DMS153 treated with DMSO at 0.1 percent for 48 hours (cell line): Measurements from ENCODE around the gene STPG4.

Experiments used
- DNase-seq: peaks from one replicate; lab custom pipeline; 2025; ENCODE audit not compliant: unreplicated experiment; lab: John Stamatoyannopoulos, UW

The STPG4 gene

DNA sequence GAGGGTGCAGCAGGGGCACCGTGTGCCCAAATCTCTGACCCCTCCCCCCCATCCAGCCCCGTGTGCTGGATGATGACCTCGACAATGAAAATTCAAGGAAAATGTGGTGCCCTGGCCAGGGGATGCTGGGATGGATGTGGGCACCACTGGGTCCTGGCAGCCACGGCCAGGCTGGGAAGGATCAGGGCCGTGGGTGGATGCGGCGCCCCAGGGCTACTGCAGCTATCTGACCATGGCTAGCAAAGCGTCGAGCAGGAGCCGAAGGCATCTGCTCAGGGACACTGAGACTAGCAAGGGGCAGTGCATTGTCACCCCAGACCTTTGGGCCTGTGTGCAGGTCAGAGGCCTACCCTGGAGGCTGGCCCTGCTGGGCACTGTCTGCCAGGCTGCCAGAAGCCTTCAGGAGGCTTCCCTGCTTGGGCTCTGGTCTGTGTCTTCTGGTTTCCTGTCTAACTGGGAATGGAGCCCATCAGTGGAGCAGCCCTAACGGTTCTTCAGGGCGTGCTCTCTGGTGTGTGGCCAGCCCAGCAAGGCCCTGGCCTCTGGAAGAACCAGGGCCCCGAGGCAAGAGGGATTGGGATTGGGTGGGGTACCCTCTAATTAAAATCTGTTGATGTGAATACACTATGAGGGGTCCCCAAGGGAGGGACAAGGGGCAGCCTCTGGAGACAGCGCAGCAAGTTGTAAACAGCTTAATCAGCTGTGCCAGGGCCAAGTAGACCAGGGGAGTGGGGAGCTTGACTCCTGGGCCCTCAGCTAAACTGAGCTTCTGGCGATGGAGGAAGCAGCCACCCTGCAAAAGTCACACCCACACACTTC is 98.0 kb downstream of the STPG4 start:
- DNase-seq, result no peak

DNA sequence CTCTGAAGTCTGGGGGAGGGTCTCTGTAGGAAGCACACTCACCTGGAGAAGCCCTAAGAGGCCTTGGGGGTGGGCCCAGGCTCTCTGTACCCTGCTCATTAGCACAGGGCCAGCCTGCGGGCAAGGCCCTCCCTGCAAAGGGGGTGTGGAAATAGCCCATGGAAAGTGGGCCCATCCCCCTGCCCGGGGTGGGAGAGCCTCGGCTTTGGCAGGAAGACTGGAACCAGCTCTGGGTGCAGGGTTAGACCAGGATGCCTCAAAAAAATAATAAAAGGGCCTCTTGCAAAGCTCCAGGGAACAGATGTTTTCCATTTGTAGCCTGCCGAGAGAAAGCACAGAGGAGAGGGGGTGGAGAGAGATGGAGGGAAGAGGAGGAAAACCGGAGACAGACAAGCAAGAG is 98.7 kb downstream of the STPG4 start:
- no peak for DNase-seq

DNA sequence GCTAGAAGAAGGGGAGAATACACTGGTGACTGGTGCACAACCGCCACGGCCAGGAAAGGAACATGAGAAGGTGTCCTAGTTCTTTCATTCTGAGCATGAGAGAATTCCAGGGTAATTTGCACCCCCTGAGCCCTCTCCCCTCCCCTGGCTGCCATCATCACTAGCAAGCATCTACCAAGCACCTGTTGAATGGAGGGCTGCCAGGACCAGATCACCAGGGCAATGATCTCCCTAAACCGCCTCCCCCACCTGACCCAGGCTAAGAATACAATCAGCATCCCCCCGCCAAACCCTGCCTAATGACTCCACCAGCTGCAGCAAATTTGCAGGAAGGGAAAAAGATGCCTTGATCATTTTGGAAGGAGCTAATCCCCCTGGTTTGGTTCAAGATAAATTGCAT is 100.2 kb downstream of the STPG4 start:
- DNase-seq, result no peak

DNA sequence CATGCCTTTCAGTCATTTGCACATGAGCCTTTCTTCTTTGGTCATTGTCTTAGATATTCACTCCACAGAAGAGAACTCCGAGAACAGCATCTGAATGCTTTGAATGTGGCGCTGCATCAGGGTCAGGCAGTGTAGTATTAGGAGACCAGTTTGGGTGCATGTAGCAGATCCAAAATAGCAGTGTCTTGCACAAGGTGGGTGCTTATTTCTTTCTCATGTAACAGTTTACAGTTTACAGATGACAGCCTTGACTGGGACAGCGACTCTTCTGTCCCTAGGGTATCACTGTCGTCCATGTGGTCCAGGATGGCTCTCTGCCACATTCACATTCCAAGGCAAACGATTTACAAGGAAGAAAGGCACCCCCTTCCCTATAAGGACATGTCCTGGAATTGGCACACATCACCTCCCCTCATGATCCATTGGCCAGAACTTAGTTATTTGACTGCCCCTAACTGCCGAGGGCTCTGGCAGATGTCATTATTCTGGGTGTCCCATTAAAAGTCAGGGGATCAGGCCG is 101.0 kb downstream of the STPG4 start:
- DNase-seq, result no peak

- no peak for DNase-seq
Measured at GRCh38 chr2:47052847-47053246, 102.3 kb downstream of the STPG4 start.

DNA sequence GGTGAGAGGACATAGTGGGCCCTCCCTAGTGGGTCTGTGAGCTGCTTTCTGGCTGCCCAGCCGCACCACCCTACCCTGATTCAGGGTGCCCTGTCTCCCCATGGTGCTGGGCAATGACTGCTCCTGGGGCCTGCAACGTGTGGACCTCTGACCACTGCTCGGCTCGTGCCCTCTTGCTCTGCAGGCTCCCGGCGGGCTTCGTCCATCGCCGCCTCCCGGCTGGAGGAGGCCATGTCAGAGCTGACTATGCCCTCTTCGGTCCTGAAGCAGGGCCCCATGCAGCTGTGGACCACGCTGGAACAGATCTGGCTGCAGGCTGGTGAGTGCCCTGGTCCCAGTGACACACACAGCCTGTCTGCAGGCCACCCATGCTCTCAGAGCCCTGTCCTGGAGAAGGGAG is 103.5 kb downstream of the STPG4 start:
- no peak for DNase-seq

DNA sequence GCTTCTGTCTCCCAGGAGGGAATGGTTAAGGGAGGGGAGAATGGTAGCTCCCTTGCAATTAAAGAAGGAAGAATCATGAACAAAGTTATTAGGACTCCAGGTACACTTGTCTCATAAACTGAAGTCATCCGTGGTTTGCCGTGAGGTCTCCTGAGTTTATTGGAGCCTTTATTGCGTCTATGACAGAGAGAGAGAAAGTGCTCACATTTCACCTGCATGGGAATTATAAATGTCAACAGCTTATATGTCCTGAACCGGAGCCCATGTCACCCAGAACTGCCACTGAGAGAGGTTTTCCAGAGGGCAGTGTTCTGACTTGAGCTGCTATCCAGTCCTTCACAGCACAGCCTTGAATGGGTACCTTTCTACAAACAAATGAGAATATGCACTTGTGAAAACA is 104.3 kb downstream of the STPG4 start:
- no peak for DNase-seq

- no peak for DNase-seq
Measured at GRCh38 chr2:47050021-47050760, 104.9 kb downstream of the STPG4 start.

DNA sequence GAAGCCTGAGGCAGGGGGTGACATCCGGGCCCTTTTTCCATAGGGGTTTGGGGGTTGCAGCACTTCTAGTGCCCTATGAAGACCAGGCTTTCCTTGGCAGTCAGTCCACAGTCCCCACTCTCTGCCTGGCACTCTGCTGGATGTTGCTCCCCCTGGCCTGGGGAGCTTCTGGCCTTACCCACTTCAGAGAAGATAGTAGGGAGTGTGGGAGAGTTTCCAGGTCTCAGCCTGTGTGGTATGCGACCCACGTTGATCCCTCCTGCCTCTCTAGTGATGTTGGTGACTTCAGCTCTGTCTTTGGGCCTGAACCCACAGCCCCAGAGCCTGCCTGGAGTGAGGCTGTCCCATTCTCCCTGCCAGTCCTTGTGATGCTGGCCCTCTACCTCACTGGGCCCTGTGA is 105.6 kb downstream of the STPG4 start:
- DNase-seq, result no peak

GRCh38 chr2:47048801-47049480 is 106.2 kb downstream of the STPG4 start:
- DNase-seq, result no peak

DNA sequence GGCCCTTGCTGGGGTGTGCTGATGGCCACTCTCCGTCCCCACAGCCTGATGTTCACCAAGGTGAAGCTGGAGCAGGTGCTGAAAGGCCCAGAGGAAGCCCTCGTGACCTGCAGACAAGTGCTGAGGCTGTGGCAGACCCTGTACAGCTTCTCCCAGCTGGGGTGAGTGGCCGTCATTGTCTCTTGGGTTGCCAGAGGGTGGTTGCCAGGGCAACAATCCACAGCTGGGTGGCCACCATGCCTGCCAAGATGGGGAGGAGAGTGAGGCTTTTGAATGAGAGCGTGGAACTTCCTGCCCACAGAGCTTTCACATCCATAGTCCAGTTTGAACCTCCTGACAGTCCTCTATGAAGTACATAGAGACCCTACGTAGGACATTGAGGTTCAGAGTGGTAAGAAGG is 108.8 kb downstream of the STPG4 start:
- no peak for DNase-seq

DNA sequence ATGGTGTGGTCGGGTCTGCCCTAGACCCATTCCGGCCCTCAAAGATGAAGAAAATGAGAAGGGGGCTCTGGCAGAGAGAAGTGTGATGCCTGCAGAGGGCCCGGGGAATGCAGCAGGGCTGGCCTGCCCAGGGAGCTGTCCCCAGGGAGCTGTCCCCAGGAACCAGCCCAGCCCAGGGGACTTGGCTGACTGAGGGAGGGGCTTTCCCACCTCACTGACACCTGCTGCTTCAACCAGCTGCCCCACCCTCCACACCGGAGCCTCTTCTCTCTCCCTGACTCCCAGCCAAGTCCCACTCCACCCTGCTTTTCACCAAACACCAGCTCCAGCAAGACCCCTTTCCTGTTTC is 111.2 kb downstream of the STPG4 start:
- DNase-seq, result peak; percentile 37

DNA sequence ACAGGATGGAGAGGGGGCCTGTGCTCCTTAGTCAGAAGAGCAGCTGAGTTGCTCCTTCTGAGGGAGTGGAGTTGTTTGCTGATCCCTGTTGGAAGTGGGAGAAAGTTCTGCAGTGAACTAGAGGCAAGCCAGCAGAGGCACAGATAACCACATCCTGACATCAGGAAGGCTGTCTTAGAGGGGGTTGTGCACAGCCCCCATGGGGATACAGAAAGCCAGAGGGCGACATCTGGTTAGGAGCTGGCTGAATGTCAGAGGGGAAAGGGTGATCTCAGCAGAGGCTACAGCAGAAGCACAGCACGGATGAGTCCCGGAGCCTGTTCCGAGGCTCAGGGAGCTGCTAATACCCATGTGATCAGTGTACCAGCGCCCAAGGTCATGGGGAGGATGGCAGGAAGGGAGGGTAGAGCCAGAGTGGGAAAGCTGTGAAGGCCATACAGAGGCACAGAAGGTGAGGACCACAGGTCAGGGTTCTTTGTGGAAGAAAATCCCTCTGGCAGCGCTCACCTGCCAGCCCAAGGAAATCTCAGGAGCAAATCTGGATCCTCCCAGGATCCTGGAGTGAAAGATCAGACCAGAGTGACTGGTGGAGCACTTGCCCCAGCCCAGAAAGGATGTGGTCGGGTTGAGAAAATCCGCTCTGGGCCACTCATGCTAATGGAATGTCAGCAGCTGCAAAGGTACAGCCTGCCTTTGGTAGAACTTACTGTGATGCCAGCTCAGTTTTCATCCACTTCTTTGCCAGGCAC is 111.8 kb downstream of the STPG4 start:
- no peak for DNase-seq

DNA sequence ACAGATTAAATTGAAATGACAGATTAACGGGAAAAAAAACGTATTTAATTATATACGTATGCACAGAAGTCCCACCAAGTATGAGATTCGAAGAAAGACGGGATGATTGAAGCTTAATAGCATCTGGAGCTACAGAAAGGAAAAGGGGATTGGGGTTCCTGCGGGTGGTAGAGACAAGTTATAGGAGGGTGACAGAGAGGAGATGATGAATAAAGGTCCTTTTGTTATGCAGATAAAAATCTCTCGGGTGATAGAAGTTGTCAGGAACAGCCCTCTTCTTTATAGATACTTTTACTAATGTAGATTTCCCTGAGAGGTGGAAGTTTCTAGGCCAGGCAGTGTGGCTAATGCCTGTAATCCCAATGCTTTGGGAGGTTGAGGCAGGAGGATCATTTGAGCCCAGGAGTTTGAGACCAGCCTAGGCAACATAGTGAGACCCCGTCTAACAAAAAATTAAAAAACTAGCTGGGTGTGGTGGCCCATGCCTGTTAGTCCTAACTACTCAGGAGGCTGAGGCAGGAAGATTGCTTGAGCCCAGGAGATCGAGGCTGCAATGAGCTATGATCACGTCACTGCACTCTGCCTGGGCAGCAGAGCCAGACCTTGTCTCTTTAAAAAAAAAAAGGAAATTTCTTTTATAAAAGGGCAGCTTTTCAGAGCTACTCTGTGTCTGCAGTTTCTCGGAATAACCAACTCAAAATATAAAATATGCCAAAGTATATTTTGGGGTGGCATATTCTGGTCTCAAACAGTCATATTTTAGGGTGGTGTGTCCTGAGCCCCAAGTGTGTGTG is 113.0 kb downstream of the STPG4 start:
- DNase-seq, result no peak

DNA sequence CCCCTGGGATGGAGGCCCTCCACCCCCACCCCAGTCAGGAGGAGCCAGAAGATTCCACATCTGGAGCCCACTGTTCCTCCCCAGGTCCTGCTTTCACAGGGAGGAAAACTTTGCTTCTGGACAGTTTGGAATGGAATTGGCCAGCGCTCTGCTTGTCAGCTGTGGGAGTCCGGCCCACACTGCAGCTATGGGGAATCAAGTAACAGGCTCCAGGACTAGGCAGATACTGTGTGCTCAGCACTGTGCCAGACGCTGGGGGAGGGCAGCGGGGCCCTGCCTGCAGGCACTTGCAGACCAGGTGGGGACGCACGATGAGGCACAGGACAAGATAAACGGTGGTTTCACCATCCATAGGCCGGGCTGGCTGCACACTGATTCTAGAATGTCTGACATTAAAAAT is 114.0 kb downstream of the STPG4 start:
- DNase-seq, result no peak

- DNase-seq, result no peak
Measured at GRCh38 chr2:47040651-47041050, 114.5 kb downstream of the STPG4 start.

- DNase-seq, result no peak
Measured at GRCh38 chr2:47039913-47040562, 115.1 kb downstream of the STPG4 start.

GRCh38 chr2:47039489-47039870 is 115.6 kb downstream of the STPG4 start:
- DNase-seq, result no peak

- DNase-seq, result no peak
Measured at GRCh38 chr2:47038656-47039488, 116.2 kb downstream of the STPG4 start.
